CD4-positive, alpha-beta T cell treated with Interleukin-1 beta for 1 hour (primary cell): ENCODE results near the gene SIDT2.
"Not testable (repeated sequence)": the region's sequence is repeated elsewhere in the genome, so short reads cannot be mapped to it uniquely, and the experiment has no call there.

ENCODE experiments used
- DNase-seq, 2 donors: peaks; one replicate each; pipeline ENCODE4 v3.0.0-alpha.2; 2020 to 2022

SIDT2 gene

DNA sequence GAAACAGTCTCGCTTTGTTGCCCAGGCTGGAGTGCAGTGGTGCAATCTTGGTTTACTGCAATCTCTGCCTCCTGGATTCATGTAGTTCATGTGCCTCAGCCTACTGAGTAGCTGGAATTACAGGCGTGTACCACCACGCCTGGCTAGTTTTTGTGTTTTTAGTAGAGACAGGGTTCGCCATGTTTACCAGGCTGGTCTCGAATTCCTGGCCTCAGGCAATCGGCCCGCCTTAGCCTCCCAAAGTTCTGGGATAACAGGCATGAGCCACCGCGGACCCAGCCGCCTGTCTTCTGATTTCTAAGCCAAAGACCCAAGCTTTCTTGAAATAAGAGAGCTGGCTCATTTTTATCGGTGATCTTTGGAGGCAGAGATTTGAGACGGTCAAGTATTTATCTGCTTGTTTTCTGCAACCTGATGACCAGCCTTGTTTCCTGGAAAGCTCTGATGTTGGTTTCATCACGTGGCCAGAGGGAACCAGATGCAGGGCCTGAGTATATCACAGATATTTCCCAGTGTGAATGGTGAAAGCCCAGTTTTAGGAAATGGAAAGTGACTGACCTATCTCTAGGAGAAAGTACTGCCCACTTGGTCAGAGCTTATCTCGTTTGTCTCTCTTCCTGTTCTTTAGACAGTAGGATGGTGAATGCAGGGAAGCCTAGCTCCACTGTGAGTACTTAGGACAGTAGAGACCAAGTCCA is 5.7 kb upstream of the SIDT2 start:
- DNase-seq, result no peak

DNA sequence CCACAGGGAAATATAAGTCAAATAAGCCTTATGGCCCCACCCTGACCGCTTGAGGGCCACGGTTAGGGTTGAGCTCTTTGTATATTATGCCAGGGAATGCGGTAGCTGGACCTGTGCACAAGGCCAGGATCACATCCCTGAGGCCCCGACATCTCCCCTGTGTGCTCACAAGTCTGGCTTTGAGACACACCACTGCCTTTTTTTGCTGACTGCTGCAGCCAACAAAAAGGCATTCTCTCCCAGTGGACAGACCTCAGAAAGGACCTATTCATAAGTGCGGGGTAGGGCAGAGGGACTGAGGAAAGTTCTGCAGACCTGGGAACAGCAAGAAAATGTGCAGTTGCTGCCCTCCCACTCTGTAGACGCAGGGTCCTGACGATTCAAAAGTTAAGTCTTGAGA is 3.4 kb upstream of the SIDT2 start:
- DNase-seq, result no peak

DNA sequence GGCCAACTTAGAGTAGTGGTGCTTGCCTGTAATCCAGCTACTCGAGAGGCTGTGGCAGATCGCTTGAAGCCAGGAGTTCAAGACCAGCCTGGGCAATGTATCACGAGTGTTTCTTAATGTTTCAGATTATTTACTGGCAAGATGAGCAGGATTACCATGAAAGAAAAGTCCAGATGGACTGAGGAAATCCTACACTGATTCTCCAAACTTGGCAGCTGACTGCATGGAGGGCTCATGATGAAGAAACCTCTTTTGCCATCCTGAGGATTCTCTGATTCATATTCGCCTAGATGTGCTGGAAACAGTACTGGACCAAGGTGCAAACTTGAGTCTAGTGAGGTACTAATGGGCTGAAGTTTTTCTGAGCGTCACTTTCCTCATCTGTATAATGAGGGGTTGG is 2.8 kb upstream of the SIDT2 start:
- DNase-seq, result no peak

DNA sequence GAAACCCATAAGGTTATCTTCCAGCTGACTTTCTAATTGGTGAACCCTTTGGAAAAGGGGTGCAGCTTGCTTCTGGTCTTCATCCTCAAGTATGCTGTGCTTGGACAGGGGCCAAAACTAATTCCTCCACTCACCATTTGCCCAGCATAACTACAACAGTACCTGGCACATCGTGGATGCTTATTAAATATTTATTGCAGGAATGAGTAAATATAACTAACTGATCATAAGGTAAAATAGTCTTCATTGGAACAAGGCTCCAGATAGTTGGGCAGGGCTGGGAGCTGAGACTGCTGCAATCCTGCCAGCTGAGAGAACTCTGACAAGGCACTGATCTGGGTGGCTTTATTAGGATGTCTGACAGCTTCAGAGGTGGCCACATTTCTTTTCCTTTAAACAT is 2.4 kb upstream of the SIDT2 start:
- no peak for DNase-seq

DNA sequence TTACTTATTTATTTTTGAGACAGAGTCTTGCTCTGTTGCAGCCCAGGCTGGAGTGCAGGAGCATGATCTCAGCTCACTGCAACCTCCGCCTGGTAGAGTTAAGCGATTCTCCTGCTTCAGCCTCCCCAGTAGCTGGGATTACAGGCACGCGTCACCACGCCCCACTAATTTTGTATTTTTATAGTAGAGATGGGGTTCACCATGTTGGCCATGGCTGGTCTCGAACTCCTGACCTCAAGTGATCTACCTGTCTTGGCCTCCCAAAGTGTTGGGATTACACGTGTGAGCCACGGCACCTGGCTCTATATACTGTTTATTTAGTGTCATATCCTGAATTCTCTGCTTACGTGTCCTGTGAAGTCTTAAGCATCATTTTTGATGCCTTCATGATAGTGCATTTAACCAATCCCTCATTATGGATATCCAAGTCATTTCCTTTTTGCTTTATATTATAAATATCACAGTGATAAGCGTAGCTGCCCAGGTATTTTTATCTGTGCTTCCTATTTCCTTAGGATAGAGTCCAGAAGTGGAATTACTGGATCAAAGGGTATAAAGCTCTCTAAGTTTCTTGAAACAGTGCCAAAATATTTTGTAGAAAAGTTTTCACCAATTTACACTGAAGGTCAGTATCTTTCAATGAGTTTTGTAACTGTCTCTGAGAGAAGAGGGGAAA is 871 bp upstream of the SIDT2 start:
- DNase-seq, result no peak

DNA sequence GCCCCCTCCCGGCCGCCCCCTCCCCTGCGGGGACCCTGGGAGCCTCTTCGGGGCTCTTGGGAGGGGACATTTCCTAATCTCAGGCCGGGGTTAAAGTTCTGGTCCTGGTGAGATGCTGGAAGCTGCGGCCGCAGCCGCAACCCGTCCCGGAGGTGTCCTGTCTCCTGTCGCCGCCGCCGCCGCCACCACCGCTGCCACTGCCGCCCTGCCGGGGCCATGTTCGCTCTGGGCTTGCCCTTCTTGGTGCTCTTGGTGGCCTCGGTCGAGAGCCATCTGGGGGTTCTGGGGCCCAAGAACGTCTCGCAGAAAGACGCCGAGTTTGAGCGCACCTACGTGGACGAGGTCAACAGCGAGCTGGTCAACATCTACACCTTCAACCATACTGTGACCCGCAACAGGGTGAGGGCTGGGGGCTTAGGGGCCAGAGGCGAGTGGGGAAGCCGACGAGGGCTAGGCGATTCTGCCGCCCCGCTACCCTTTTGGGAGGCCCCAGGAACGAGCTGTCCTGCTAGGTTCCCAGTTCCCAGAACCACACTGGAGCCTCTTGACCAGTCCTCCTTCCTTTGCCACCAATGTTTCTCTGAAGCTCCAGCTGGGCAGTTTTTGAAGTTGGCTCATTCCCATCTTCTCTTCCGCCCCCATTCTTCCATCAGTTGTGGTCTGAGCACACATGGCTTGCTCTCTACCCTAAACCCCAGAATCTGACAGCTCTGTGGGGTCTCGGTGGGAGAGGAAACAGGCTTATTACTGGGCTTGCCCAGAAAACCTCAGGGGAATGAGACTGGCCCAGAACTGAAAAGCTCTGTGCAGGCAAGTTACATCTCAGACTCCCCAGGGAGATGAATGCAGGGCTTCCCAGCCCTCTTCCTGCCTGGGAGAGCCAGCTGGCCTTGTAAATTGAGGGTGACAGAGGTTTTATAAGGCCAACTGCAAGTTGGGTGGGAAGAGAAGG is 781 bp downstream of the SIDT2 start:
- DNase-seq, result peak; percentile 53 to 56

DNA sequence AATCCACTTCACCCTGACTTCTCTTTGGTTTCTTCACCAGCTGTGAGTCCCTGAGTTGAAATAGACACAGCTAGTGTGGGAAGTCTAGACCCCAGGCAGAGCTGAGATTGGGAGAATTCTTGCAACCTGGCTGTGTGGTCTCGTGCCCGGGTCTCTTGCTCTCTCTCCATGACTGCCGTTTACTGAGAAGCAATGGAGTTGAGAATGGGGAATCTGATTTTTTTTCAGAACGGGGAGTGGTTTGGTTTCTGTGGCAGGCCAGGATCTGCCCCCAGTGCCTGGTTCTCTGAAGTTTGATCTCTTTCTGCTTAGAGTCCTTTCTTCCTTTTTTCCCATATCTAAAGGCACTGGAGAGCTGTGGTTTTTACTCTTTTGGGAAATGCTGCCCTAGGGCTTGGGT is 1.5 kb downstream of the SIDT2 start:
- DNase-seq, result no peak

DNA sequence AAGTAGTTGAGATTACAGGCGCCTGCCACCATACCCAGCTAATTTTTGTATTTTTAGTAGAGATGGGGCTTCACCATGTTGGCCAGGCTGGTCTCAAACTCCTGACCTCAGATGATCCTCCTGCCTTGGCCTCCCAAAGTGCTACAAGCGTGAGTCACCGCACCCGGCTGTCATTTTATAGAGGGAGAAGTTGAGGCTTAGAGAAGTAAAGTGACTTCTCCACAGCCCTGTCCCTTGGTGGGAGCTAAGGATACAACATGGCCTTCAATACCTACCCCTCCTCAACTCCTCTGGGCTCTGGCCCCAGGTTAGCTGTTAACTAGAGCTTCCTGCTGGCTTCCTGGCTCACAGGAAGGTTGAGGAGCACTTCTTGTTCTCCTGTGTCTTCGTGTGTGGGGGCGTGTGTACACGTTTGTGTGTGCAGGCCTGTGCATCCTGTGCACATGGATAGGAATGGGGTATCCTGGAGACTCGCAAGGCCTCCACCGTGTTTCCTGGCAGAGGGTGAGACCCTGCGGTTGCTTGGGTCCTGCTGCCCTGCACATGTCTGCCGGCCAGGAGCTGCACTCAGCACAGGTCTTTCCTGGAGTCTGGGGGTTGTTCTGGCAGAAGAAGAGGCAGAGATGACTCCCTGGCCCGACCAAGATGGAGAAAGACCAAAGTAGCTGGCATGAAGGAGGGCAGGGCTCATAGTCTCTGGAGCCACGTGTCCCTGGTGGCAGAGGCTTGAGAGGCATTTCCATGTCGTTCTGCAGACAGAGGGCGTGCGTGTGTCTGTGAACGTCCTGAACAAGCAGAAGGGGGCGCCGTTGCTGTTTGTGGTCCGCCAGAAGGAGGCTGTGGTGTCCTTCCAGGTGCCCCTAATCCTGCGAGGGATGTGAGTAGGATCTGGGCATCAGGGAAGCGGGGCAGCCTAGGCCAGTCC is 2.4 kb downstream of the SIDT2 start:
- peak; percentile 67 to 73 for DNase-seq

DNA sequence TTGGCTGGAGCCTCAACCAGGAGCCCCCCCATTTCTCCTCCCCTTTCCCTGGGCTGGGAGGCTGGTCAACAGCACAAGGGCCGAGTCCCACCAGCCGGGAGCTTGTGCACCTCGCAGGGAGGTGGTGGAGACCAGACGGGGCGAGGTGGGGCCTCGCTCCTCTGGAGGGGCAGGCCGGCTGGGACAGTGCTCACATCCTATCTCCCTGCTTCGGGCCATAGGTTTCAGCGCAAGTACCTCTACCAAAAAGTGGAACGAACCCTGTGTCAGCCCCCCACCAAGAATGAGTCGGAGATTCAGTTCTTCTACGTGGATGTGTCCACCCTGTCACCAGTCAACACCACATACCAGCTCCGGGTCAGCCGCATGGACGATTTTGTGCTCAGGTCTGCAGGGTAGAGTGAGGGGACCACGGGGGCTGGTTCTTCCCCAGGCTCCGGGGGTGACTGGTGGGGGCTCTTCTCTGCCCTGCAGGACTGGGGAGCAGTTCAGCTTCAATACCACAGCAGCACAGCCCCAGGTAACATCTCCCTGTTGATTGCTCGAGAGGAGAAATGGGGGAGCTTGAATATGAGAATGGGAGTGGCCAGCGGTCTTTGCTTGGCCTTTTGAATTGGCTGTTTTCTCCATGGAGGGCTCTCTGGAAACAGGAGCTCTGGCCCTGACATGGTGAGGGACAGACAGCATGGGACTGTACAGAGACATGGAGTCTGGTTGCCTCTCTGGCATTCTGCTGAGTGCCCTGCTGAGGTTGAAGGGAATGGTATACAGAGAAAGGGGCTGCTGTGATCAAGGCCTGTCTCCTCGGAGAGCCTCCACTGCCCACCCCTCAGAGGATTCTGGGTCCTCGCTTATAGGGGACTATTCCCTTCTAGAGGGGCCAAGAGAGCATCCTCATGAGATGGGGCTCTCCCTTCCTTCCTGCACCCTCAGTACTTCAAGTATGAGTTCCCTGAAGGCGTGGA is 3.3 kb downstream of the SIDT2 start:
- DNase-seq, result no peak

DNA sequence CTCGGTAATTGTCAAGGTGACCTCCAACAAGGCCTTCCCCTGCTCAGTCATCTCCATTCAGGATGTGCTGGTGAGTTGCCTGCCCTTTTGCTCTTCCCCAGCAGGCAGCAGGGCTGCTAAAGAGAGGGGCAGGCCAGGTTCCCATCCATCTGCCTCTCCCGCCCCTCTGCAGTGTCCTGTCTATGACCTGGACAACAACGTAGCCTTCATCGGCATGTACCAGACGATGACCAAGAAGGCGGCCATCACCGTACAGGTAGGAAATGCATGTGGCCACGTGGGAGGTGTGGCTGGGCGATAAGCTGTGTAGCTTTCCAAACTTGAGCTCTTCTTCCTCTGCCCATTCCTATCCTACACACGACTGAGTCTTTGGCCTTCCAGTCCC is 4.0 kb downstream of the SIDT2 start:
- no peak for DNase-seq

DNA sequence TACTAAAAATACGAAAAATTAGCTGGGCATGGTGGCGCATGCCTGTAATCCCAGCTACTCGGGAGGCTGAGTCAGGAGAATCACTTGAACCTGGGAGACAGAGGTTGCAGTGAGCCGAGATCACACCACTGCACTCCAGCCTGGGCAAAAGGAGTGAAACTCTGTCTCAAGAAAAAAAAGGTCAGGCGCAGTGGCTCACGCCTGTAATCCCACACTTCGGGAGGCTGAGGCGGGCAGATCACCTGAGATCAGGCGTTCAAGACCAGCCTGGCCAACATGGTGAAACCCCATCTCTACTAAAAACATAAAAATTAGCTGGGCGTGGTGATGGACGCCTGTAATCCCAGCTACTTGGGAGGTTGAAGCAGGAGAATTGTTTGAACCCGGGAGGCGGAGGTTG is 4.6 kb downstream of the SIDT2 start:
- not testable (repeated sequence) for DNase-seq

DNA sequence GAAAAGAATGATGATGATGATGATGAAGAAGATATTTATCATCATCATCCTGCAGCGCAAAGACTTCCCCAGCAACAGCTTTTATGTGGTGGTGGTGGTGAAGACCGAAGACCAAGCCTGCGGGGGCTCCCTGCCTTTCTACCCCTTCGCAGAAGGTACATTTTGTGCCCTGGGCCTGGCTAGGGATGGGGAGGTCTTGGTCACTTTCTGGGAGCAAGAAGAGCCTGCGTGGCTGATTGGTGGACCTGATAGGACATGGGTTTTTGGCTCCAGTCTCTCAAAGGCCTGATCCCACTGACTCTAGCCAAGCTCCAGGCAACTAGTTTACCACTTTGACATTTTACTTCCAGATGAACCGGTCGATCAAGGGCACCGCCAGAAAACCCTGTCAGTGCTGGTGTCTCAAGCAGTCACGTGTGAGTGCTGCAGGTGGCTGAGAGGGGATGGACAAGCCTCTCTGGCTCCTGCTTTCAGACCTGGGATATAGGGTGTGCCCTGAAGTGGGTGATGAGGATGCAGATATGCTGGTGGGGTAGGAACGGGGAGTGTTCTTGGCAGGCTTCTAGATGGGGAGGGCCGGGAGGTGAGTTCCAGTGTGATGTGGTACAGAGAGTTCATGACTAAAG is 5.3 kb downstream of the SIDT2 start:
- no peak for DNase-seq

DNA sequence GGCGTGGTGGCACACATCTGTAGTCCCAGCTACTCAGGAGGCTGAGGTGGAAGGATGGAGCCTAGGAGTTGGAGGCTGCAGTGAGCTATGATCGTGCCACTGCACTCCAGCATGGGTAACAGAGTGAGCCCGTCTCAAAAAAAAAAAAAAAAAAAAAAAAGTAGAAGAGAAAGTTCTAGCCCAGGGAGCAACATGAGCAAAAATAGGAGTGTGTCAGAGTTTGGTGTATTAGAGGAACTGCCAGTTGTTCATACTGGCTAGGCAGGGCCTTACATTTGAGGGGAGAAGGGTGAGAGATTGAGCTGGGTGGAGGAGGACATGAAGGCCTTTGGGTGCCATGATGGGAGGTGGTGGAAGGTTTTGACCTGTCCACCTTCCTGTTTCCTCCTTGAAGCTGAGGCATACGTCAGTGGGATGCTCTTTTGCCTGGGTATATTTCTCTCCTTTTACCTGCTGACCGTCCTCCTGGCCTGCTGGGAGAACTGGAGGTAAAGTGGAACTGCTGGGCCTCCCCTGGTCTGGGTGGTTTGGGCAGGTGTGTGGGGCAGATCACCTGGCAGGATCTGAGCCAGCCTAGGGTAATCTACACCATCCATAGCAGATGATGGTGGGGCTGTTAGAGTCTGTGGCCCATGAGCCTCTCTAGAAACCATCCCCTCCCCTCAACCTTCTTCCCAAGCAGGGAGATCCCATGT is 7.3 kb downstream of the SIDT2 start:
- peak in 1 of 2 donors; percentile 30 for DNase-seq

DNA sequence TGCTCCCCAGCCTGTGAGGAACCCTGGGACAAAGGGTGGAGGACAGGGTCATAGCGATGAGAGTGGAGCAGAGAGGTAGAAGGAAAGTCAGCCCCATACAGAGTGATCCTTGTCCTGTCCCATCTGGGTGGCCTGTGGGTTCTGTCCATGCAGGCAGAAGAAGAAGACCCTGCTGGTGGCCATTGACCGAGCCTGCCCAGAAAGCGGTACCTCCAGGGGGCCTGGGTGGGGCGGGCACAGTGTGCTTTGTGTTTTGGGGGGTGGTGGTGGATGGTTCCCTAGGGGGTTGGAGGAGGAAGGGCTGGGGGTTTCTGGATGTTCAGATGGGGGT is 7.9 kb downstream of the SIDT2 start:
- no peak for DNase-seq

DNA sequence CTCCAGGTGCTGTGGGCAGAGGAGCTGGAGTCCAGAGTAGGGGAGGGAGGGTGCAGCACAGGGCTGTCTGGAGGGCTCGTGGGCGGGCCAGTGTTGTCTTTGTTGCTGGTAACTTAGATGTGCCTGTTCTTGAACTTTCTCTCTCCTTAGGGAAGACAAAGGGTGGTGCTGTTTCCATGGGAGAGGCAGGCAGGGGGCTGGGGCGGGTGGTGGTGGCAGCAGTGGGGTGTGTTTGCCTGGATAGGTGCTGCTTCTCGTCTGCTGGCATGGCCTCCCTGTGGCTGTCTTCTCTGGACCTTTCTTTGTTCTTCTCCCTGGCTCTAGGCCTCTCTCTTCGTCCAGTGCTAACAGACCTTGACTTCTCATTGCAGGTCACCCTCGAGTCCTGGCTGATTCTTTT is 8.5 kb downstream of the SIDT2 start:
- DNase-seq, result no peak

DNA sequence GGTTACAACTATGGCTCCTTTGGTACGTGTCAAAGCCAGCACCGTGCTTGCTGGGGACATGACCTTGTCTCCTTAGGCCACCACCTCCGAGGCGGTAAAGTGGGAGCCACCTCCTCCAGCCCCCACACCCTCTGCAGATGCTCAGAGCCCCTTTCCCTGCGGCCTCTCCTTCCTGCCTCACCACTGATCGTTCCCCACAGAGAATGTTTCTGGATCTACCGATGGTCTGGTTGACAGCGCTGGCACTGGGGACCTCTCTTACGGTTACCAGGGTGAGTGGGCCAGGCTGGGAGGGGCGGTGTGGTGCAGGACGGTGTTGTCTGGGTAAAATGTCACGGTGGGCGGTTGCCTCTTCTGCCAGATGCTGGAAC is 8.9 kb downstream of the SIDT2 start:
- DNase-seq, result no peak

DNA sequence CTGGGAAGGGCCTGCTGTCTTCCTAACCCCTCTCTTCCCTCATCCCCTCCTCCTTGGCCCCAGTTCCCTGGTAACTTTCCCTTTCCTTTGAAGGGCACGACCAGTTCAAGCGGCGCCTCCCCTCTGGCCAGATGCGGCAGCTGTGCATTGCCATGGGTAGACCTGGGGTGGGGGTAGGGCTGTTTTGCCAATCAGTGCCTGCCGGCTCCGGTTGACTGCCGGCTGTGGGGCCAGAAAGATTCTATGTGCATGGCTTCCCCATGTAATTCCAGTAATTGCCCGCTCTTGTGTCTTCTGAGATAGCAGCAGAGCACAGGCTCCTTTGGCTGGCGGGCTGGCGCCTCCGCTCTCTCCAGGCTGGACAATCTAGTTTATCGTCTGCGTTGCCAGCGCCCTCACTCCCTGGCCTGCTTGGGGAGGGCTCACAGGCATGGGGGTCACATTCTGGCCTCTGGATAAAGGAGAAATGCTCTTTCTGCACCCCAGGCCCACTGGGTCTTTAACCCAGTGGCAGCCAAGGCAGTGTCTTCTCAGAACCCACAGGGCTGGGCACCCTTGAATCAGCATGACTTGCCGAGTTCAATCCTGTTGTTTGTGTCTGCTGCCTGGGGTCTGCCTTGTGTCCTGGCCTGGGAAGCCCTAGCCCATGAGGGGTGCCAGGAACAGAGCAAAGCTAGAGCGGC is 9.4 kb downstream of the SIDT2 start:
- DNase-seq, result no peak

DNA sequence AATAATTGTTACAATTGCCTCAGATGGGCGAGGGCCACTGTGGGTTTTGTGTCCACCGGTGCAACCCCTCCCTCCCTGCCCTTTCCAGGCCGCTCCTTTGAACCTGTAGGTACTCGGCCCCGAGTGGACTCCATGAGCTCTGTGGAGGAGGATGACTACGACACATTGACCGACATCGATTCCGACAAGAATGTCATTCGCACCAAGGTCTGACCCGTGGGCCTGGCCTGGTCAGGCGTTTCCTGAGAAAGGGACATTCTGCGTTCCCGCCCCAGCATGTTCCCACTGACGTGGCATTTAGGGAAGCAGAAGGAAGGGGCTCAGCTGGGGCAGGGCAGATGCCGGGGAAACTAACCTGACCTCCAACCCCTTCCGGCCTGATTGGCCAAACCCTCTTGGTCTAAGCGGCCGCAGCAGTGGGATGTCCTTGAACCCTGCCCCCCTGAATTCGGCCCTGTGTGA is 10.1 kb downstream of the SIDT2 start:
- DNase-seq, result no peak

DNA sequence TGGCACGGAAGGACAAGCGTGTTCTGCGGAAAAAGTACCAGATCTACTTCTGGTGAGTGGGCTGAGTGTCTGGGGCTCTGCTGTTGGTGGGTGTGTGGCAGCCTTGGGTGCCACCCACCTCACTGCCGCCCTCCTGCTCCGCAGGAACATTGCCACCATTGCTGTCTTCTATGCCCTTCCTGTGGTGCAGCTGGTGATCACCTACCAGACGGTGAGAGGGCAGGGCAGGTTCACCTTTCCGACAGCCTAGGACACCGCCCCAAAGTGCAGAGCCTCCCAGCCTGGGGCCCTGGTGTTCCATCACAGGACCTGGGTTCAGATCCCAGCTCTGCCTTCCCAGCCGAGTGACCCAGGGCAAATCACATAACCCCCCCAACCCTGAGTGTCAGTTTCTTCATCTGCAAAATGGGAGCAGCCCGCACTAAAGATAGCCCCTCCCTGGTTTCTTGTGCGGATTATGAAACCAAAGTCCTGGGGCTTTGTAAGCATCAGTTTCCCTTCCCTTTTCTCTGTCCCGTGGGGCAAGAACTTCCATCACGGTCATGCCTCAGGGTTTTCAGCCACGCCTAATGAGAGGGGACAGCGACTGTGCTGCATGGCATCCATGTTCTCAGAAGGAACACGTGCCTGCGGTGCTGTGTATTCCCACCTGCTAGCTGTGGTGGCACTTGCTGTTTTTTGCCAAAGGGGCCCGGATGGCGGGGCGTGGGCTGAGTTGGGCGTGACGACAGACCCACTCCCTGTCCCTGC is 10.8 kb downstream of the SIDT2 start:
- peak; percentile 14 to 81 for DNase-seq
